GM12878 (cell line): Measurements from ENCODE around the gene BHLHE41. TPM values are rescaled to one million over a fixed set of nuclear protein-coding genes. Genes with fewer than 3 reads are reported as not detected.

ENCODE experiments used
- ATAC-seq: fragments of 200-7000 bp; cut with Tn5 transposase; 3 replicates; pipeline ENCODE4 v1.9.1; 2020; ENCODE audit warnings: mild to moderate bottlenecking, moderate library complexity
- BruUV-seq: library from RNA; stranded (reverse); fragments of 400-500 nt; replicated peaks from 2 replicates; lab custom pipeline; 2021; lab: Mats Ljungman, UMichigan
- CTCF ChIA-PET: fragments of 300-600 bp; sonication (Branson Sonifier 250); formaldehyde crosslinking; extraction: SDS; loops from one replicate; lab custom pipeline; 2021; ENCODE audit warnings: inconsistent platforms; lab: Yijun Ruan, JAX
- POLR2A ChIA-PET: fragments of 350-600 bp; formaldehyde crosslinking; extraction: SDS; loops from one replicate; lab custom pipeline; 2021; ENCODE audit warnings: inconsistent platforms; lab: Charles Lee
- RAD21 ChIA-PET: fragments of 300-600 bp; sonication (Branson Sonifier 250); formaldehyde crosslinking; loops from one replicate; lab custom pipeline; 2023; ENCODE audit warnings: antibody characterized with exemption; ENCODE audit not compliant: unreplicated experiment; lab: Charles Lee
- SMC1A ChIA-PET: fragments of 300-600 bp; sonication (Branson Sonifier 250); formaldehyde crosslinking; loops from one replicate; lab custom pipeline; 2023; ENCODE audit not compliant: unreplicated experiment, uncharacterized antibody; lab: Charles Lee
- DNase-seq: peaks from one replicate; pipeline ENCODE4 v3.0.0-alpha.2; 2011; ENCODE audit warnings: low read depth, low spot score
- FAIRE-seq: peaks from 3 replicates; lab custom pipeline; 2011; peaks lifted over from hg19 to GRCh38; lab: Jason Lieb, UNC
- H2AFZ ChIP-seq: 2 replicates; pipeline ENCODE4 v1.6.0; 2011; ENCODE audit warnings: low read depth, low read length, control low read depth; ENCODE audit not compliant: control insufficient read depth
- H3K27ac ChIP-seq: 2 replicates; pipeline ENCODE4 v1.5.1; 2011; ENCODE audit warnings: control low read depth; ENCODE audit not compliant: control insufficient read depth, insufficient read depth
- H3K27me3 ChIP-seq, 2 experiments: replicated peaks in 1 of 2; 2 replicates each; pipeline versions ENCODE4 v1.6.0 to v1.6.1; 2011; ENCODE audit warnings: low read length in 1 of 2; ENCODE audit not compliant: control insufficient read depth in 2 of 2, insufficient read depth in 2 of 2
- H3K36me3 ChIP-seq, 2 experiments: 2 replicates each; pipeline ENCODE4 v1.5.1; 2011; ENCODE audit warnings: low read length in 1 of 2; ENCODE audit not compliant: control insufficient read depth in 2 of 2, insufficient read depth in 2 of 2
- H3K4me1 ChIP-seq: 2 replicates; pipeline ENCODE4 v1.6.1; 2011; ENCODE audit warnings: mild to moderate bottlenecking, low read length, moderate library complexity, mixed read lengths; ENCODE audit not compliant: control insufficient read depth, insufficient read depth
- H3K4me2 ChIP-seq: 2 replicates; pipeline ENCODE4 v1.6.0; 2011; ENCODE audit warnings: control low read depth; ENCODE audit not compliant: control insufficient read depth, insufficient read depth
- H3K4me3 ChIP-seq: fragments of 200-600 bp; sonication (generic); 2 replicates; pipeline ENCODE4 v1.5.1; 2016
- H3K79me2 ChIP-seq: 2 replicates; pipeline ENCODE4 v1.6.0; 2011; ENCODE audit warnings: low read length; ENCODE audit not compliant: control insufficient read depth, insufficient read depth
- H3K9ac ChIP-seq: 2 replicates; pipeline ENCODE4 v1.8.0; 2011; ENCODE audit warnings: low read length, control low read depth, mixed read lengths; ENCODE audit not compliant: control insufficient read depth, insufficient read depth
- H3K9me3 ChIP-seq: replicated peaks from 3 replicates; pipeline ENCODE4 v1.5.1; 2011; ENCODE audit warnings: mild to moderate bottlenecking, low read length; ENCODE audit not compliant: control insufficient read depth, insufficient read depth
- H4K20me1 ChIP-seq: 2 replicates; pipeline ENCODE4 v1.6.0; 2011; ENCODE audit not compliant: control insufficient read depth, insufficient read depth
- BHLHE40 ChIP-seq, 2 experiments: fragments of 450-650 bp in 1 of 2; IDR thresholded peaks; 2 replicates each; pipeline ENCODE4 v1.6.1; 2011 to 2017; ENCODE audit warnings: low read depth in 2 of 2, borderline replicate concordance in 1 of 2, improper control_type of control experiment in 1 of 2, low read length in 1 of 2, mild to moderate bottlenecking in 1 of 2
- EZH2 ChIP-seq: IDR thresholded peaks from 2 replicates; pipeline ENCODE4 v1.6.1; 2012; ENCODE audit warnings: low read depth, mild to moderate bottlenecking, control low read depth, inconsistent platforms, low read length, borderline replicate concordance; ENCODE audit not compliant: control insufficient read depth
- GATAD2B ChIP-seq: fragments of 450-650 bp; conservative IDR thresholded peaks from 2 replicates; pipeline ENCODE4 v1.6.1; 2017; ENCODE audit warnings: low read depth, mild to moderate bottlenecking, moderate library complexity
- HDAC6 ChIP-seq: fragments of 200-600 bp; sonication (generic); IDR thresholded peaks from one replicate; pipeline ENCODE4 v1.8.0; 2017; ENCODE audit warnings: antibody characterized with exemption; ENCODE audit not compliant: unreplicated experiment
- IKZF1 ChIP-seq: fragments of 450-650 bp; conservative IDR thresholded peaks from 2 replicates; pipeline ENCODE4 v1.6.1; 2017; ENCODE audit warnings: antibody characterized with exemption, mild to moderate bottlenecking
- RBBP5 ChIP-seq: fragments of 200-600 bp; sonication (generic); conservative IDR thresholded peaks from 2 replicates; pipeline ENCODE4 v1.6.1; 2016
- ZBED1 ChIP-seq: IDR thresholded peaks from 2 replicates; pipeline ENCODE4 v1.6.1; 2016; ENCODE audit warnings: borderline replicate concordance
- WGBS: methylation state at CpG from one replicate; pipeline ENCODE4 v1.1.6; 2016; ENCODE audit warnings: low lambda C conversion rate; ENCODE audit not compliant: insufficient replicate concordance, insufficient coverage; ENCODE audit errors: missing lambda C conversion rate; 5-methylcytosine and 5-hydroxymethylcytosine counted together
- in situ Hi-C: fragments of 300-500 bp; cut with MboI; formaldehyde crosslinking; loops from 9 replicates; pipeline ENCODE4 v1.14.3; 2018; ENCODE audit warnings: mixed read lengths
- intact Hi-C: fragments of 100-400 bp; cut with micrococcal nuclease; formaldehyde crosslinking; loops from one replicate; pipeline ENCODE4 v1.14.2; 2022; ENCODE audit not compliant: unreplicated experiment
- polyA plus RNA-seq, 11 experiments: library from polyadenylated mRNA; depleted of rRNA in 4 of 11; unstranded in 6 of 11; stranded (reverse) in 5 of 11; fragments of >200 nt; fragmentation: Nextera tagmentation in 4 of 11; fragmentation: Illumina TruSeq in 1 of 11; extraction: Ambion mirVana in 4 of 11; extraction: Trizol in 1 of 11; gene quantifications; 1 replicate in 1 of 11; 2 replicates in 10 of 11; pipeline versions ENCODE4 v1.2.1 to v1.2.3, GENCODE V29; 2011 to 2016; ENCODE audit warnings: inconsistent platforms in 2 of 11, missing spikeins in 2 of 11, low read depth in 1 of 11
- total RNA-seq, 4 experiments: library from RNA; depleted of rRNA in 3 of 4; stranded (reverse); fragments of >200 nt in 3 of 4; fragmentation: Illumina TruSeq in 1 of 4; extraction: Trizol in 1 of 4; gene quantifications; 2 replicates each; pipeline versions ENCODE4 v1.2.1 to v1.2.3, GENCODE V29; 2013 to 2021
- TF ChIP-seq, protein P1 (sequence below): IDR thresholded peaks from 2 replicates; pipeline ENCODE4 v1.6.1; 2011; ENCODE audit warnings: borderline replicate concordance, low read depth, mild to moderate bottlenecking, moderate library complexity, mixed read lengths, low read length; ENCODE audit not compliant: insufficient read depth; ENCODE audit errors: extremely low read length

BHLHE41 gene
- total and polyA plus RNA-seq, 10 of the 15 experiments (the other 5 are each of a cell fraction or from before 2014, with no cell fraction given): 0.02 to 1.5 (median 0.07) TPM; not detected in 3

DNA sequence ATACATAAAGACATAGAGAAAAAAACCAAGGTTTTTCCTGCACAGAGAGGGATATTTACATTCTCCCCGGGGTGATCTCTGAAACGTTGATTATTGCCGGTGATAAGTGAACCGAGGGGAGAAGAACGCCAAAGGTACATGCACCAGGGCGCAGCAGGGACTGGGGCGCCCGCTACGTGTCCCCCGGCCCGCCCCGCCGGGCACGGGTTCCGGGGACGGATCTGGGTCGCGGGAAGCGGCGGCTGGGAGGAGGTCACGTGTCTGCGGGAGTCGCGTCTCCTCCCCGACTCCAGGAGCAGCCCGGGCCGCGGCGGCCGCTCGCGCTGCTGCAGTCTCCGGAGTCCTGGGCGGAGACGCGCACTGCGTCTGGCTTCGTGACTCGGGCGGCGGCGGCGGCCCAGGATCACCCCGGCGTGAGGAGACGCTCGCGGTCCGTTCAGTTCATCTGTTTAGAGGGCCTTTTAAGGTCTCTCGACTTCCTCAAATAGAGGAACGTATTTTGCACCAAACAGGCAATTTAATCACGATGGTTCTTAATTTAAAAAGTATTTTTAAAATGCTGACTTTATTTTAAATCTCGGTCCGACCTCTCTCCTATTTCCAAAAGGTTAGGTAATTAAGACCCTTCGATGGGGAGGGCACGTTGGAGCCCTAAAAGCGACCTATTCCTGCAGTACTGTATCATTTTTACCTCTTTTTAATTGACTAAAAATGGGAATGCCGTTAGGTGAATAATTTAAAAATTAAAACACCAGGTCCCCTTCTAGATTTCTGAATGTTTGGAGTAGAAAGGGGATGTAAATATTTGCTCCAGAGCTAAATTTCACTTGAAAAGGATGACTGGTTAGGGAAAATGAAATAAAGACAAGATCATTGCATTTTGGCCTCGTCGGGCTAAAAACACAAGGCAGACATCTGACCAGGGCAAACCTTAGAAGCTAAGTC lies 1.8 kb upstream of the BHLHE41 start:
- 8% methylated on average over 44 of the region's 60 CpGs for WGBS
- no peaks in the 10 kb centered on the region for H3K9me3 ChIP-seq
- BruUV-seq: no TSS peak
- intact Hi-C loops (no loop called here), in situ Hi-C loops (no loop called here)
- ChIA-PET RAD21 (interaction anchor here (2.0 to 5.7 kb wide), 5 partner anchors 8 to 172 kb away, joined by 7 to 26 read pairs (median 8); no protein-coding TSS in a partner anchor), CTCF (interaction anchor here (0.9 to 2.0 kb wide), 4 partner anchors 24 to 152 kb away, joined by 3 to 10 read pairs (median 4); no protein-coding TSS in a partner anchor), SMC1A (interaction anchor here (1.1 to 2.7 kb wide), 9 partner anchors 8 to 526 kb away, joined by 3 to 15 read pairs (median 7); no protein-coding TSS in a partner anchor), POLR2A (interaction anchor here (2.1 kb wide), 1 partner anchor 11 kb away, joined by 6 read pairs; no protein-coding TSS in a partner anchor)
- TF ChIP-seq EZH2 (0 out of 2 replicates have a peak, but pooled peaks have one; percentile 42), HDAC6 (peak; percentile 95), BHLHE40 (IDR thresholded peaks at IDR 0.05; ENCODE audit: borderline replicate concordance in 1 of 2, low read depth in 2 of 2, low read length in 1 of 2) (peak; percentile 33 to 81; a peak in 2 of 4 replicates), GATAD2B (0 out of 2 replicates have a peak, but pooled peaks have one; percentile 18), IKZF1 (peak; percentile 24; the same call in 1 of the 2 replicates), ZBED1 (no peak), RBBP5 (no peak)
- TF ChIP-seq, protein P1, sequence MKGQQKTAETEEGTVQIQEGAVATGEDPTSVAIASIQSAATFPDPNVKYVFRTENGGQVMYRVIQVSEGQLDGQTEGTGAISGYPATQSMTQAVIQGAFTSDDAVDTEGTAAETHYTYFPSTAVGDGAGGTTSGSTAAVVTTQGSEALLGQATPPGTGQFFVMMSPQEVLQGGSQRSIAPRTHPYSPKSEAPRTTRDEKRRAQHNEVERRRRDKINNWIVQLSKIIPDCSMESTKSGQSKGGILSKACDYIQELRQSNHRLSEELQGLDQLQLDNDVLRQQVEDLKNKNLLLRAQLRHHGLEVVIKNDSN: peak; percentile 53
- peak overlapping the region; percentile 92 for H3K4me2 ChIP-seq
- H3K9ac ChIP-seq: no peak overlapping the region
- no peaks in the 10 kb centered on the region for H3K36me3 ChIP-seq
- H2AFZ ChIP-seq: peak overlapping the region; percentile 67
- FAIRE-seq: peak; percentile 44
- peak overlapping the region; percentile 80 for H3K4me3 ChIP-seq
- peak; percentile 73 for ATAC-seq
- H3K4me1 ChIP-seq: peaks cover 20% of the 10 kb centered on the region
- peaks cover 10 to 41% of the 10 kb centered on the region in 2 experiments for H3K27me3 ChIP-seq
- no peak for DNase-seq
- H3K27ac ChIP-seq: no peak overlapping the region
- H3K79me2 ChIP-seq: no peaks in the 10 kb centered on the region
- H4K20me1 ChIP-seq: no peaks in the 10 kb centered on the region
